ENCODE results near the gene ZNF326.

The ZNF326 gene

GRCh38 chr1:90067194-90067931 lies 72.5 kb downstream of the ZNF326 start:
- Histone ChIP-seq H3K36me3 (ENCODE audit: control insufficient read depth, insufficient read depth, low read length) (no peaks in the 10 kb centered on the region), H3K4me3 (replicated peaks; ENCODE audit: low read depth, low read length) (no peak overlapping the region), H3K27me3 (replicated peaks; ENCODE audit: control insufficient read depth, insufficient read depth, low read length) (no peaks in the 10 kb centered on the region)
- DNase-seq (ENCODE audit: extremely low read depth, insufficient read length) = no peak
- no peak for TF ChIP-seq CTCF (IDR thresholded peaks at IDR 0.05; ENCODE audit: insufficient read depth, low read length, poor library complexity, severe bottlenecking)

GRCh38 chr1:90068611-90069280 lies 73.8 kb downstream of the ZNF326 start:
- no peaks in the 10 kb centered on the region for H3K27me3 ChIP-seq (replicated peaks; ENCODE audit: control insufficient read depth, insufficient read depth, low read length)
- H3K36me3 ChIP-seq (ENCODE audit: control insufficient read depth, insufficient read depth, low read length) = no peaks in the 10 kb centered on the region
- no peak overlapping the region for H3K4me3 ChIP-seq (replicated peaks; ENCODE audit: low read depth, low read length)
- no peak for TF ChIP-seq CTCF (IDR thresholded peaks at IDR 0.05; ENCODE audit: insufficient read depth, low read length, poor library complexity, severe bottlenecking)
- DNase-seq (ENCODE audit: extremely low read depth, insufficient read length) = no peak

- no peak for TF ChIP-seq CTCF (IDR thresholded peaks at IDR 0.05; ENCODE audit: insufficient read depth, low read length, poor library complexity, severe bottlenecking)
- DNase-seq (ENCODE audit: extremely low read depth, insufficient read length) = no peak
- H3K4me3 ChIP-seq (replicated peaks; ENCODE audit: low read depth, low read length) = no peak overlapping the region
- H3K36me3 ChIP-seq (ENCODE audit: control insufficient read depth, insufficient read depth, low read length) = no peaks in the 10 kb centered on the region
- no peaks in the 10 kb centered on the region for H3K27me3 ChIP-seq (replicated peaks; ENCODE audit: control insufficient read depth, insufficient read depth, low read length)
These were observed 79.2 kb downstream of the ZNF326 start for GRCh38 chr1:90074137-90074536.

GRCh38 chr1:90074566-90074965 lies 79.7 kb downstream of the ZNF326 start:
- no peak for DNase-seq (ENCODE audit: extremely low read depth, insufficient read length)
- Histone ChIP-seq H3K4me3 (replicated peaks; ENCODE audit: low read depth, low read length) (no peak overlapping the region), H3K27me3 (replicated peaks; ENCODE audit: control insufficient read depth, insufficient read depth, low read length) (no peaks in the 10 kb centered on the region), H3K36me3 (ENCODE audit: control insufficient read depth, insufficient read depth, low read length) (no peaks in the 10 kb centered on the region)
- TF ChIP-seq CTCF (IDR thresholded peaks at IDR 0.05; ENCODE audit: insufficient read depth, low read length, poor library complexity, severe bottlenecking) = no peak

GRCh38 chr1:90074970-90075391 lies 80.1 kb downstream of the ZNF326 start:
- TF ChIP-seq CTCF (IDR thresholded peaks at IDR 0.05; ENCODE audit: insufficient read depth, low read length, poor library complexity, severe bottlenecking) = no peak
- no peak for DNase-seq (ENCODE audit: extremely low read depth, insufficient read length)
- H3K27me3 ChIP-seq (replicated peaks; ENCODE audit: control insufficient read depth, insufficient read depth, low read length) = no peaks in the 10 kb centered on the region

More at GRCh38 chr1:90074970-90075391, 80.1 kb downstream of the ZNF326 start:
- Histone ChIP-seq H3K36me3 (ENCODE audit: control insufficient read depth, insufficient read depth, low read length) (no peaks in the 10 kb centered on the region), H3K4me3 (replicated peaks; ENCODE audit: low read depth, low read length) (no peak overlapping the region)

Measured in GM06990 (cell line).